Measurements from ENCODE around the gene PLCH1. TPM values are rescaled to one million over a fixed set of nuclear protein-coding genes. Genes with fewer than 3 reads are reported as not detected.
A peak's percentile ranks its signal among the peaks of the same experiment; 100 is the strongest.

The PLCH1 gene
- total RNA-seq, 5 donors from 2014 or later (not counting 1 experiment from before 2014, with no cell fraction given) = 0.06 to 0.12 (median 0.09) TPM; not detected in 1

DNA sequence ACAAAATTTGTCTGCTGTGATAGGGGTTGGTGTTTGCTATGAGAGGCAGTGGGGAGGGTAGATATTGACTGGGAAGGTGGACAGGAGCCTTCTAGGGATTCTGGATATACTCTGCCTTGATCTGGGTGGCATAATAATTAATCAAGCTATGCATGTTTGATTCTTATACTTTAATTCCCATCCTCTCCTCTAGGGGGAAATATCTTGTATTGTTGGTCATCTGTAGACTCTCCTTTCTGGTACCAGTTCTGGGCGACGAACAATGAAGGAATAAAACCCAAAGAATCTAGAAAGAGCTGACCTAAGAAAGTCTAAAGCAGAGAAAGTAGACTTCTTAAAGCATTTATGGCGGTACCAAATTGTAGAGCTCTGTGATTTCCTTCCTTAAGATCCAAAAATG, 253.2 kb downstream of the PLCH1 start:
- Histone ChIP-seq H3K27ac (ENCODE audit: low read length) (no peak overlapping the region), H3K9me3 (no peaks in the 10 kb centered on the region), H3K4me1 (ENCODE audit: control insufficient read depth in 1 of 2, extremely low read depth in 1 of 2, insufficient read depth in 2 of 2, low read length in 2 of 2) (peaks cover 0 to 3% of the 10 kb centered on the region in 2 experiments), H3K27me3 (replicated peaks in 1 of 2; ENCODE audit: control insufficient read depth in 2 of 2, extremely low read depth in 1 of 2, insufficient read depth in 2 of 2, low read length in 1 of 2) (no peaks in the 10 kb centered on the region), H3K36me3 (ENCODE audit: control insufficient read depth in 2 of 2, extremely low read depth in 1 of 2, insufficient read depth in 1 of 2, low read length in 1 of 2) (no peaks in the 10 kb centered on the region), H3K4me3 (ENCODE audit: control insufficient read depth in 1 of 2, extremely low read depth in 1 of 2, low read length in 1 of 2) (no peak overlapping the region)
- H3K36me3 Mint-ChIP-seq = no peaks in the 10 kb centered on the region
- no CpG with 5 or more reads among the region's 3 CpGs for WGBS (ENCODE audit: insufficient coverage)
- no peak overlapping the region for H3K27ac Mint-ChIP-seq
- H3K4me1 Mint-ChIP-seq = peaks cover 0 to 10% (median 9%) of the 10 kb centered on the region in 3 donors
- no peak for ATAC-seq (replicated peaks in 1 of 4)
- no peaks in the 10 kb centered on the region for H3K9me3 Mint-ChIP-seq
- no peaks in the 10 kb centered on the region for H3K27me3 Mint-ChIP-seq
- ChIA-PET POLR2A (no interaction called here), CTCF (no interaction called here)
- DNase-seq = no peak
- no peak overlapping the region for H3K4me3 Mint-ChIP-seq

DNA sequence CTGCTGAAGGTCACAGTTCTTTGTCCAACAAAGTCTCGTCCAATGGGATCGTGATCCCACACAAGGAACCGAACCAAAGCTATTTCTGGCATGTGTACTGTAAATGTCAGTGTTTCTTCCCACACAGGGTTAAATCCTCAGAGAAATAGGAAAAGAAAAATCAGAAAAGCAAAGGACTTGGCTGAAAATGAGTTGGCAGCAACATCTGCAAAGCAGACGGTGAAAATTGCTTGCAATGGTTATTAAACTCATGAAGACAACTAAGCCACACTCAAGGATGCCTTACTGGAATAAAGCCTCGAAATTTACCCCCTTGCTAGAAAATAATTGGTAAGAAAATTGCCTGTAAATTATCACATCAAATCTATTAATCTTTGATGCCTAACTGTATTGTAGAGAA, 256.2 kb downstream of the PLCH1 start:
- Histone ChIP-seq H3K27me3 (replicated peaks in 1 of 2; ENCODE audit: control insufficient read depth in 2 of 2, extremely low read depth in 1 of 2, insufficient read depth in 2 of 2, low read length in 1 of 2) (no peaks in the 10 kb centered on the region), H3K4me1 (ENCODE audit: control insufficient read depth in 1 of 2, extremely low read depth in 1 of 2, insufficient read depth in 2 of 2, low read length in 2 of 2) (peaks cover 0 to 13% of the 10 kb centered on the region in 2 experiments), H3K36me3 (ENCODE audit: control insufficient read depth in 2 of 2, extremely low read depth in 1 of 2, insufficient read depth in 1 of 2, low read length in 1 of 2) (no peaks in the 10 kb centered on the region), H3K9me3 (no peaks in the 10 kb centered on the region), H3K27ac (ENCODE audit: low read length) (no peak overlapping the region), H3K4me3 (ENCODE audit: control insufficient read depth in 1 of 2, extremely low read depth in 1 of 2, low read length in 1 of 2) (no peak overlapping the region)
- no peaks in the 10 kb centered on the region for H3K9me3 Mint-ChIP-seq
- no peaks in the 10 kb centered on the region for H3K27me3 Mint-ChIP-seq
- H3K36me3 Mint-ChIP-seq = no peaks in the 10 kb centered on the region
- no CpG with 5 or more reads among the region's 5 CpGs for WGBS (ENCODE audit: insufficient coverage)
- ATAC-seq (replicated peaks in 1 of 4) (no peak), DNase-seq (no peak)
- POLR2A ChIA-PET = no interaction called here
- H3K27ac Mint-ChIP-seq = no peak overlapping the region
- no peak overlapping the region for H3K4me3 Mint-ChIP-seq
- peaks cover 0 to 10% (median 9%) of the 10 kb centered on the region in 3 donors for H3K4me1 Mint-ChIP-seq
- CTCF ChIA-PET = no interaction called here

DNA sequence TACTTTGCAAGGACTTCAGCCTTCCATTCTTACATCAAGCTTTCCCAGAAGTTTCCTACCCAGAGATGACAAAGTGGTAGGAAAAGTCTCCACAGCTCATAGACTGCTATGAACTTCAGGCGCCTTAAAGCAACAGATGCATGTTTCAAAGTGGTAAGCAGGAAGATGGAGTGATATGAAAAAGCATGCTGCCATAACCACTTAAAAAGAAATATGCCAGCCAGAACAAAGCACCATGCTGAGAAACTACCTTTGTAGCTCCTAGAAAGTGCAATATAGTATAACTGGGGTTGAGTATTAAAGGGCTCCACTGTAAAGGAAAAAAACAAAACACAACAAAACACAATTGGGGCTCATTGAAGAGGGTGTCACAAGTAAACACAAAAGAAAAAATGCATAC, 259.0 kb downstream of the PLCH1 start:
- CTCF ChIA-PET = no interaction called here
- Histone ChIP-seq H3K9me3 (no peaks in the 10 kb centered on the region), H3K36me3 (ENCODE audit: control insufficient read depth in 2 of 2, extremely low read depth in 1 of 2, insufficient read depth in 1 of 2, low read length in 1 of 2) (no peaks in the 10 kb centered on the region), H3K27ac (ENCODE audit: low read length) (no peak overlapping the region), H3K27me3 (replicated peaks in 1 of 2; ENCODE audit: control insufficient read depth in 2 of 2, extremely low read depth in 1 of 2, insufficient read depth in 2 of 2, low read length in 1 of 2) (no peaks in the 10 kb centered on the region), H3K4me1 (ENCODE audit: control insufficient read depth in 1 of 2, extremely low read depth in 1 of 2, insufficient read depth in 2 of 2, low read length in 2 of 2) (peaks cover 0 to 13% of the 10 kb centered on the region in 2 experiments), H3K4me3 (ENCODE audit: control insufficient read depth in 1 of 2, extremely low read depth in 1 of 2, low read length in 1 of 2) (no peak overlapping the region)
- no peaks in the 10 kb centered on the region for H3K27me3 Mint-ChIP-seq
- no peaks in the 10 kb centered on the region for H3K9me3 Mint-ChIP-seq
- WGBS (ENCODE audit: insufficient coverage) = no CpG with 5 or more reads among the region's 1 CpG
- no peak overlapping the region for H3K27ac Mint-ChIP-seq
- no peaks in the 10 kb centered on the region for H3K36me3 Mint-ChIP-seq
- H3K4me1 Mint-ChIP-seq = peaks cover 0 to 9% (median 8%) of the 10 kb centered on the region in 3 donors
- POLR2A ChIA-PET = no interaction called here
- ATAC-seq (replicated peaks in 1 of 4) (peak in 1 of 4 experiments; percentile 74), DNase-seq (peak in 1 of 35 experiments; percentile 6)
- H3K4me3 Mint-ChIP-seq = no peak overlapping the region

DNA sequence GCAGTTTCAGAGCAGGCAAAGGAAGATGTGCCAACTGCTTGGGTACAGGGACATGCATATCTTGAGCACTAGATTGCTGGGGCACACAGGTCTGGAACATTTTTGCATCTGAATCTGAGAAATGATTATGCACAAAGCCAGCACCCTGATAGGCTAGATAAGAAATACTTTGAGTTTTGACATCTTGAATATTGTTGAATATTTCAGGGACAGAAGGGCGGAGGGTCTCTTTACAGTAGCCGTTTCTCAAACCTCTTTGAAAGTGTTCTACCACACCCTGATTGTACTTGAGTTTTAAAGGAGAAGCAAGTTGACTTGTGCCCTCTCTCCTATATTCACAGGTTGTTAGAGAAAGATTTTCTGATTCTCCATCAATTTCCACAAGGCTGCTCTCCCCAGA, 263.3 kb downstream of the PLCH1 start:
- CTCF ChIA-PET = no interaction called here
- H3K36me3 Mint-ChIP-seq = no peaks in the 10 kb centered on the region

DNA sequence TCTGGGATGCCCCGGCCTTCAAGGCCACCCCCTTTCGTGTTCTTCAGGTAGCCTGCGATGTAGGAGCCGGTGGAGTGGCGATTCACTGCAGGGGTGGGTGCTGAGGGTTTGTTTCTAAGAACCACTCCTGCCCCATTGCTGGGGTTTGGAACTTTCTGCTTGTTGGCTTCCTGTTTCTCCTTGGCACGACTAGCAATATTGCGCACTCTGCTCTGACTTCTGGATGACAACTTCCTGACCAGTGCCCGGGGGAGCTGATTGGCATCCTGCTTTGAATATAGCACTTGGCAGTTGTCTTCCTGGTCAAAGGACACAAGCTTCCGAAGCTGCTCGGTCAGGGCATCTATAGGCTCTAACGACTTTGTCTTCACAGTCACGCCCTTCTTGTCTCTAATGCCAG, 263.8 kb downstream of the PLCH1 start:
- WGBS (ENCODE audit: insufficient coverage) = 83% methylated on average over 10 of the region's 12 CpGs
- Mint-ChIP-seq H3K9me3 (peaks cover 0 to 14% (median 6%) of the 10 kb centered on the region in 3 donors), H3K27me3 (no peaks in the 10 kb centered on the region), H3K27ac (no peak overlapping the region), H3K36me3 (no peaks in the 10 kb centered on the region), H3K4me1 (peaks cover 0 to 8% (median 7%) of the 10 kb centered on the region in 3 donors), H3K4me3 (no peak overlapping the region)
- H3K4me3 ChIP-seq (ENCODE audit: control insufficient read depth in 1 of 2, extremely low read depth in 1 of 2, low read length in 1 of 2) = no peak overlapping the region
- ATAC-seq (replicated peaks in 1 of 4) (no peak), DNase-seq (no peak)
- H3K9me3 ChIP-seq = no peaks in the 10 kb centered on the region
- H3K27ac ChIP-seq (ENCODE audit: low read length) = no peak overlapping the region
- POLR2A ChIA-PET = no interaction called here
- H3K36me3 ChIP-seq (ENCODE audit: control insufficient read depth in 2 of 2, extremely low read depth in 1 of 2, insufficient read depth in 1 of 2, low read length in 1 of 2) = no peaks in the 10 kb centered on the region
- no peaks in the 10 kb centered on the region for H3K27me3 ChIP-seq (replicated peaks in 1 of 2; ENCODE audit: control insufficient read depth in 2 of 2, extremely low read depth in 1 of 2, insufficient read depth in 2 of 2, low read length in 1 of 2)
- CTCF ChIA-PET = no interaction called here
- H3K4me1 ChIP-seq (ENCODE audit: control insufficient read depth in 1 of 2, extremely low read depth in 1 of 2, insufficient read depth in 2 of 2, low read length in 2 of 2) = peaks cover 0 to 11% of the 10 kb centered on the region in 2 experiments

More for the DNA sequence above, 263.3 kb downstream of the PLCH1 start:
- Histone ChIP-seq H3K4me1 (ENCODE audit: control insufficient read depth in 1 of 2, extremely low read depth in 1 of 2, insufficient read depth in 2 of 2, low read length in 2 of 2) (peaks cover 0 to 13% of the 10 kb centered on the region in 2 experiments), H3K27ac (ENCODE audit: low read length) (no peak overlapping the region), H3K27me3 (replicated peaks in 1 of 2; ENCODE audit: control insufficient read depth in 2 of 2, extremely low read depth in 1 of 2, insufficient read depth in 2 of 2, low read length in 1 of 2) (no peaks in the 10 kb centered on the region), H3K4me3 (ENCODE audit: control insufficient read depth in 1 of 2, extremely low read depth in 1 of 2, low read length in 1 of 2) (no peak overlapping the region), H3K36me3 (ENCODE audit: control insufficient read depth in 2 of 2, extremely low read depth in 1 of 2, insufficient read depth in 1 of 2, low read length in 1 of 2) (no peaks in the 10 kb centered on the region), H3K9me3 (no peaks in the 10 kb centered on the region)
- peaks cover 0 to 9% (median 8%) of the 10 kb centered on the region in 3 donors for H3K4me1 Mint-ChIP-seq
- no peak overlapping the region for H3K27ac Mint-ChIP-seq
- no CpG with 5 or more reads among the region's 2 CpGs for WGBS (ENCODE audit: insufficient coverage)
- no peak overlapping the region for H3K4me3 Mint-ChIP-seq
- POLR2A ChIA-PET = no interaction called here
- ATAC-seq (replicated peaks in 1 of 4) (no peak), DNase-seq (no peak)
- peaks cover 0 to 13% (median 6%) of the 10 kb centered on the region in 3 donors for H3K9me3 Mint-ChIP-seq
- no peaks in the 10 kb centered on the region for H3K27me3 Mint-ChIP-seq

DNA sequence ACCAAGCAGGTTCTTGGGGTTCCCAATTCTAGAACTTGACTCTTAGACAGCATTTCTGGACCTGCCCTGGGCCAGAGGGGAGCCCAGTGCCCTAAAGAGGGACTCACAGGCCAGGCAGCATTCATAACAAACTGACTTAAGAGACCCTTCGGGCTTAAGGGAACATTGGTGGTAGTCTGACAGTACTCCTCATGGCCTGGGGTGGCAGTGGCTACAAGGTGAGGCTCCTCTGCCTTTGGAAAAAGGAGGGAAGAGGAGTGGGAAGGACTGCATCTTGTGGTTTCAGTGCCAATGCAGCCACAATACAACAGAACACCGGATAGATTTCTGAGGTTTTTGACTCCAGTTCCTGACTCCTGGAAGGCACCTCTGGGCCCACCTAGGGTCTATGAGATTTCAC, 279.2 kb downstream of the PLCH1 start:
- Mint-ChIP-seq H3K27ac (no peak overlapping the region), H3K4me3 (no peak overlapping the region), H3K27me3 (no peaks in the 10 kb centered on the region), H3K36me3 (no peaks in the 10 kb centered on the region), H3K9me3 (peaks cover 22 to 32% (median 22%) of the 10 kb centered on the region in 3 donors), H3K4me1 (no peaks in the 10 kb centered on the region)
- no peak overlapping the region for H3K4me3 ChIP-seq (ENCODE audit: control insufficient read depth in 1 of 2, extremely low read depth in 1 of 2, low read length in 1 of 2)
- DNase-seq = no peak
- H3K9me3 ChIP-seq = no peaks in the 10 kb centered on the region
- no peaks in the 10 kb centered on the region for H3K4me1 ChIP-seq (ENCODE audit: control insufficient read depth in 1 of 2, extremely low read depth in 1 of 2, insufficient read depth in 2 of 2, low read length in 2 of 2)
- 75% methylated on average over 1 of the region's 2 CpGs for WGBS (ENCODE audit: insufficient coverage)
- POLR2A ChIA-PET = no interaction called here
- CTCF ChIA-PET = no interaction called here
- H3K36me3 ChIP-seq (ENCODE audit: control insufficient read depth in 2 of 2, extremely low read depth in 1 of 2, insufficient read depth in 1 of 2, low read length in 1 of 2) = no peaks in the 10 kb centered on the region
- no peak for ATAC-seq (replicated peaks in 1 of 4)
- no peaks in the 10 kb centered on the region for H3K27me3 ChIP-seq (replicated peaks in 1 of 2; ENCODE audit: control insufficient read depth in 2 of 2, extremely low read depth in 1 of 2, insufficient read depth in 2 of 2, low read length in 1 of 2)
- no peak overlapping the region for H3K27ac ChIP-seq (ENCODE audit: low read length)

DNA sequence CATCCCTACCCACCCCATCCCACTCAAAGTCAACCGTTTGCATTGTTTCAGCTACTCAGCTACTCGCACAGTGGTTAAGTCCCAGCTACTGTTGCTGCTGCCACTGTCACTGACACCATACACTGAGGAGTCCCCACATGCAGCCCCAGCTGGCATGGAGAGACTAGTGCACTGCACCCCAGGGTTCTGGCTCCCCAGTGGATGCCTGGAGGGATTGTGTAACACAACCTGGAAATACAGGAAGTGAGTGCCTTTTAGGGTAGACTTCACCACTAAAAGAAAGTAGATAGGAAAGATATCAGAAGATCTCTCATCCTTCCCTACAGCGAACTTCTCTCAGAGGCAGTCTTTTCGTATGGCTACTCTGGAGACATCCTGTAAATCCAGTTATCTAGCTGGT, 282.2 kb downstream of the PLCH1 start:
- no peaks in the 10 kb centered on the region for H3K27me3 ChIP-seq (replicated peaks in 1 of 2; ENCODE audit: control insufficient read depth in 2 of 2, extremely low read depth in 1 of 2, insufficient read depth in 2 of 2, low read length in 1 of 2)
- POLR2A ChIA-PET = interaction anchor here in 1 of 2 donors (0.6 kb wide), 1 partner anchor 1087 kb away, joined by 3 read pairs; no protein-coding TSS in a partner anchor
- H3K9me3 ChIP-seq = no peaks in the 10 kb centered on the region
- CTCF ChIA-PET = no interaction called here
- ATAC-seq (replicated peaks in 1 of 4) (no peak), DNase-seq (no peak)
- Mint-ChIP-seq H3K36me3 (no peaks in the 10 kb centered on the region), H3K27me3 (no peaks in the 10 kb centered on the region), H3K4me1 (no peaks in the 10 kb centered on the region), H3K9me3 (peaks cover 9 to 19% (median 11%) of the 10 kb centered on the region in 3 donors), H3K27ac (no peak overlapping the region), H3K4me3 (no peak overlapping the region)
- H3K4me3 ChIP-seq (ENCODE audit: control insufficient read depth in 1 of 2, extremely low read depth in 1 of 2, low read length in 1 of 2) = no peak overlapping the region
- WGBS (ENCODE audit: insufficient coverage) = 85% methylated on average over 2 of the region's 4 CpGs
- H3K27ac ChIP-seq (ENCODE audit: low read length) = no peak overlapping the region
- H3K36me3 ChIP-seq (ENCODE audit: control insufficient read depth in 2 of 2, extremely low read depth in 1 of 2, insufficient read depth in 1 of 2, low read length in 1 of 2) = no peaks in the 10 kb centered on the region
- H3K4me1 ChIP-seq (ENCODE audit: control insufficient read depth in 1 of 2, extremely low read depth in 1 of 2, insufficient read depth in 2 of 2, low read length in 2 of 2) = no peaks in the 10 kb centered on the region
